Hepatocyte (in vitro differentiated cells): ENCODE measurements around the gene DCAF5.

Source experiments
- CTCF ChIP-seq: fragments of 200-600 bp; sonication (generic); IDR thresholded peaks from 2 replicates; pipeline ENCODE4 v1.5.1; 2016; ENCODE audit warnings: antibody characterized with exemption, mild to moderate bottlenecking; ENCODE audit not compliant: poor library complexity
- EZH2 ChIP-seq: fragments of 200-600 bp; sonication (generic); IDR thresholded peaks from 2 replicates; pipeline ENCODE4 v1.6.1; 2016; ENCODE audit warnings: antibody characterized with exemption, mild to moderate bottlenecking, borderline replicate concordance
- EZH2phosphoT487 ChIP-seq: fragments of 200-600 bp; sonication (generic); IDR thresholded peaks from one replicate; pipeline ENCODE4 v1.6.1; 2018; ENCODE audit warnings: antibody characterized with exemption, mild to moderate bottlenecking, low read depth, moderate library complexity; ENCODE audit not compliant: unreplicated experiment, severe bottlenecking

GRCh38 chr14:69091695-69092094, 61.2 kb downstream of the DCAF5 start:
- TF ChIP-seq CTCF: no peak
- TF ChIP-seq EZH2: no peak
- TF ChIP-seq EZH2phosphoT487: no peak
